Hepatocyte (in vitro differentiated cells): ENCODE measurements around the gene FAU. TPM values are rescaled to one million over a fixed set of nuclear protein-coding genes. Genes with fewer than 3 reads are reported as not detected.

ENCODE experiments used
- DNase-seq: peaks from one replicate; pipeline ENCODE4 v3.0.0-alpha.2; 2016; ENCODE audit warnings: low spot score
- H2AFZ ChIP-seq: fragments of 200-600 bp; sonication (generic); 2 replicates; pipeline ENCODE4 v1.6.0; 2016; ENCODE audit warnings: antibody characterized with exemption, mild to moderate bottlenecking
- H3K27ac ChIP-seq: fragments of 200-600 bp; sonication (generic); 2 replicates; pipeline ENCODE4 v1.5.1; 2016; ENCODE audit warnings: mild to moderate bottlenecking
- H3K27me3 ChIP-seq: fragments of 200-600 bp; sonication (generic); 2 replicates; pipeline ENCODE4 v1.6.1; 2016
- H3K36me3 ChIP-seq: fragments of 200-600 bp; sonication (generic); replicated peaks from 2 replicates; pipeline ENCODE4 v1.5.1; 2016; ENCODE audit warnings: low read depth; ENCODE audit not compliant: insufficient read depth
- H3K4me1 ChIP-seq: fragments of 200-600 bp; sonication (generic); 2 replicates; pipeline ENCODE4 v1.5.1; 2016; ENCODE audit warnings: mild to moderate bottlenecking, moderate library complexity; ENCODE audit not compliant: insufficient read depth
- H3K4me2 ChIP-seq: fragments of 200-600 bp; sonication (generic); 2 replicates; pipeline ENCODE4 v1.6.0; 2016
- H3K4me3 ChIP-seq: fragments of 200-600 bp; sonication (generic); 2 replicates; pipeline ENCODE4 v1.5.1; 2016; ENCODE audit warnings: mild to moderate bottlenecking
- H3K79me2 ChIP-seq: fragments of 200-600 bp; sonication (generic); 2 replicates; pipeline ENCODE4 v1.6.0; 2017; ENCODE audit warnings: mild to moderate bottlenecking
- H3K9me2 ChIP-seq: fragments of 200-600 bp; sonication (generic); replicated peaks from 2 replicates; pipeline ENCODE4 v1.6.0; 2017; ENCODE audit warnings: mild to moderate bottlenecking; ENCODE audit not compliant: insufficient read depth
- H3K9me3 ChIP-seq: fragments of 200-600 bp; sonication (generic); 2 replicates; pipeline ENCODE4 v1.5.1; 2016; ENCODE audit warnings: low read depth, mild to moderate bottlenecking
- H4K20me1 ChIP-seq: fragments of 200-600 bp; sonication (generic); 2 replicates; pipeline ENCODE4 v1.6.0; 2016; ENCODE audit warnings: mild to moderate bottlenecking; ENCODE audit not compliant: insufficient read depth, poor library complexity, severe bottlenecking
- CTCF ChIP-seq: fragments of 200-600 bp; sonication (generic); IDR thresholded peaks from 2 replicates; pipeline ENCODE4 v1.5.1; 2016; ENCODE audit warnings: antibody characterized with exemption, mild to moderate bottlenecking; ENCODE audit not compliant: poor library complexity
- EZH2 ChIP-seq: fragments of 200-600 bp; sonication (generic); IDR thresholded peaks from 2 replicates; pipeline ENCODE4 v1.6.1; 2016; ENCODE audit warnings: antibody characterized with exemption, mild to moderate bottlenecking, borderline replicate concordance
- EZH2phosphoT487 ChIP-seq: fragments of 200-600 bp; sonication (generic); IDR thresholded peaks from one replicate; pipeline ENCODE4 v1.6.1; 2018; ENCODE audit warnings: antibody characterized with exemption, mild to moderate bottlenecking, low read depth, moderate library complexity; ENCODE audit not compliant: unreplicated experiment, severe bottlenecking
- WGBS: methylation state at CpG from one replicate; pipeline ENCODE4 v1.1.6; 2016; ENCODE audit warnings: low lambda C conversion rate; ENCODE audit errors: missing lambda C conversion rate; 5-methylcytosine and 5-hydroxymethylcytosine counted together
- polyA plus RNA-seq: library from polyadenylated mRNA; unstranded; fragments of >200 nt; fragmentation: Nextera tagmentation; extraction: Ambion mirVana; gene quantifications from 2 replicates; pipeline ENCODE4 v1.2.1, GENCODE V29; 2016
- total RNA-seq: library from RNA; depleted of rRNA; stranded (reverse); fragments of >200 nt; gene quantifications from 2 replicates; pipeline ENCODE4 v1.2.3, GENCODE V29; 2014

The FAU gene
- total and polyA plus RNA-seq, 2 experiments from 2014 or later: 211 to 434 TPM

- Histone ChIP-seq H3K9me3 (no peaks in the 10 kb centered on the region), H3K4me1 (peaks cover 9% of the 10 kb centered on the region), H3K36me3 (no peaks in the 10 kb centered on the region), H3K27me3 (no peaks in the 10 kb centered on the region), H3K27ac (no peak overlapping the region), H2AFZ (no peak overlapping the region), H3K4me3 (no peak overlapping the region), H3K79me2 (peaks cover 32% of the 10 kb centered on the region), H4K20me1 (no peaks in the 10 kb centered on the region), H3K9me2 (no peaks in the 10 kb centered on the region), H3K4me2 (peak overlapping the region; percentile 95)
- TF ChIP-seq CTCF: no peak
- no peak for TF ChIP-seq EZH2phosphoT487
- no peak for TF ChIP-seq EZH2
- WGBS: 97% methylated on average over 4 of the region's 4 CpGs
- no peak for DNase-seq
Observed at GRCh38 chr11:65085446-65085845, 36.5 kb downstream of the FAU start.

- Histone ChIP-seq H3K4me1 (peaks cover 9% of the 10 kb centered on the region), H3K27ac (peak overlapping the region; percentile 97), H3K27me3 (no peaks in the 10 kb centered on the region), H4K20me1 (no peaks in the 10 kb centered on the region), H2AFZ (peak overlapping the region; percentile 37), H3K9me2 (no peaks in the 10 kb centered on the region), H3K9me3 (no peaks in the 10 kb centered on the region), H3K36me3 (no peaks in the 10 kb centered on the region), H3K4me3 (peak overlapping the region; percentile 46), H3K4me2 (peak overlapping the region; percentile 95), H3K79me2 (peaks cover 32% of the 10 kb centered on the region)
- DNase-seq: no peak
- TF ChIP-seq CTCF: no peak
- 52% methylated on average over 23 of the region's 23 CpGs for WGBS
Observed at GRCh38 chr11:65084598-65085375, 37.1 kb downstream of the FAU start.

GRCh38 chr11:65083834-65084597 lies 37.9 kb downstream of the FAU start, which contains the start of the genes CDCA5 and ZFPL1:
Gene CDCA5 (minus strand): TSS chr11:65084040. CDS start chr11:65083978, 62 bp downstream.
Gene ZFPL1 (plus strand): TSS chr11:65084222. CDS start chr11:65084699, 477 bp downstream.
- H4K20me1 ChIP-seq: no peaks in the 10 kb centered on the region
- H3K9me2 ChIP-seq: no peaks in the 10 kb centered on the region
- peaks cover 9% of the 10 kb centered on the region for H3K4me1 ChIP-seq
- no peaks in the 10 kb centered on the region for H3K27me3 ChIP-seq
- DNase-seq: peak; percentile 98
- H3K27ac ChIP-seq: peak within 1 kb of the TSS; percentile 97
- WGBS: 1% methylated on average over 79 of the region's 79 CpGs
- peaks cover 32% of the 10 kb centered on the region for H3K79me2 ChIP-seq
- H3K4me3 ChIP-seq: peak within 1 kb of the TSS; percentile 54
- H3K36me3 ChIP-seq: no peaks in the 10 kb centered on the region
- no peaks in the 10 kb centered on the region for H3K9me3 ChIP-seq
- no peak for TF ChIP-seq EZH2phosphoT487
- no peak for TF ChIP-seq CTCF
- no peak for TF ChIP-seq EZH2
- peak within 1 kb of the TSS; percentile 95 for H3K4me2 ChIP-seq
- H2AFZ ChIP-seq: peak within 1 kb of the TSS; percentile 88
